Stimulated activated naive CD4-positive, alpha-beta T cell (primary cell): ENCODE results near the gene FREY1.

ENCODE experiments used
- DNase-seq, 6 experiments: peaks; one replicate each; lab custom pipeline; 2025; lab: John Stamatoyannopoulos, UW

FREY1 gene

DNA sequence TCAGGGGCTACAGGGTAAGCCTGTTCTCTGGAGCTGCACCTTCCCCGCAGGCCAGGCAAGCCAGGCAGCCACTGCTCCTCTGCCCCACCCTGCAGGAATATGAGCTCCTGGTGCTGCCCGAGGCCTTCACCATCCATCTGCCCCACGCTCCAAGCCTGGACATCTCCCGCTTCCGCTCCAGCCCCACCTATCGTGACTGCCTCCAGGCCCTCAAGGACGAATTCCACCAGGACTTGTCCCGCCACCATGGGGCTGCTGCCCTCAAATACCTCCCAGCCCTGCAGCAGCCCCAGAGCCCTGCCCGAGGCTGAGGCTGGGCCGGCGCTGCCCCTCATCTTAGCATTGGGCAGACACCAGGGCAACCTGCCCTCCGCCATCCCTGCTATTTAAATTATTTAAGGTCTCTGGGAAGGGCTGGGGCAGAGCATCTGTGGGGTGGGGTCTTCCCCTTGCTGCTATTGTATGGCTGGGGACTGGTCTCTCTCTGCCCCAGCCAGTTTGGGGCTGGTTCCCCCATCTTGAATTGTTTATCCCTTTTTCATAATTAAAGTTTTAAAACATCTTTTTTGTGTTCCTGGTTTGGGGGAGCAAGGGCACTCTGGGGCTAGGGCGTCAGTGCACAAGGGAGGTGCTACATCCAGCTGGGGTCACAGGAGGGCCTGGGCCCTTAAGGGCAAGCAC, 21.6 kb upstream of the FREY1 start:
- DNase-seq: no peak

- DNase-seq: no peak
These were observed 20.8 kb upstream of the FREY1 start for GRCh38 chr11:45927684-45928413.

- no peak for DNase-seq
These were observed 20.2 kb upstream of the FREY1 start for GRCh38 chr11:45927332-45927683.

DNA sequence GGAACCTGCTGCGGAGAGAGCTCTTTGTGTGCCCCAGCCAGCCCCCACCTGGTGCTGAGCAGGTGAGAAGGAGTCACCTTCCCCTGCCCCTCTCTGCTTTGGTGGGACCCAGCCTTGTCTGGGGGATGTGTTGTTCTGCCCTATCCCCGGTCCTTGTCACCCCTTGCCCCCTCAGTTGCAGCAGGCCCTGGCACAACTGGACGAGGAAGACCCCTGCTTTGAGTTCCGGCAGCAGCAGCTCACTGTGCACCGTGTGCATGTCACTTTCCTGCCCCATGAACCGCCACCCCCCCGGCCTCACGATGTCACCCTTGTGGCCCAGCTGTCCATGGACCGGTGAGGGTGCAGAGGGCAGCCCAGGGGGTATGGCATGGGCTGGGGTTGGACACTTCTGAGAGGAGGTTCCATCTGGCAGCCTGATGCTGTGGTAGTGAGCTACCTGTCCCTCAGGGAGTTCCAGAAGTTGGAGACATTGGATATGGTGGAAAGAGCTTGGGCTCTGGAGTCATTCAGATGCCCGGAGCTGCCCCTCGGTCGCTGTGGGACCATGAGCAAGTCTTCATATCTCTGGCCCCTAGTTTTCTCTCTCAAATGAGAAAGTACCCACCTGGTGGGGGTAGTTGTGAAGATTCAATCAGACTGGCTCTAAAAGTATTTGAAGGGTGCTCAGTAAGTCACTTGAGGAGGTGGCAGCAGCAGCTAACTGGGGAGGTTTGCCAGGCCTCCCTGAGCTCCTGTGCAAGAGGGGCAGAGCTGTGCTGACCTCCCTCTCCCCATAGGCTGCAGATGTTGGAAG, 19.7 kb upstream of the FREY1 start:
- DNase-seq: no peak

DNA sequence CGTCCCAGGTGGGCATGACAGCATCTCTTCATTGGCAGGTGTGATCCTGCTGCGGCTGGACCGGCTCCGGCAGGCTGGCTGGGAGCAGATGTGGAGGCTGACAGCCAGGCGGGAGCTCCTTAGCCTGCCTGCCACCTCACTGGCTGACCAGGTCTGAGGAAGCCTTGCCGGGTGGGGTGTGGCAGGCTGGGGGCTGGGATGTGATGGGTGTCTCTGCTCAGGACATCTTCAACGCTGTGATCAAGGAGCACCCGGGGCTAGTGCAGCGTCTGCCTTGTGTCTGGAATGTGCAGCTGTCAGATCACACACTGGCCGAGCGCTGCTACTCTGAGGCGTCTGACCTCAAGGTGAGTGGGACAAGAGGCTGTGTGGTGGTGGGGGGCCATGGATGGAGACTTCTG, 18.9 kb upstream of the FREY1 start:
- DNase-seq: no peak

GRCh38 chr11:45925550-45925949, 18.5 kb upstream of the FREY1 start:
- DNase-seq: no peak

GRCh38 chr11:45924927-45925326, 17.9 kb upstream of the FREY1 start:
- no peak for DNase-seq

DNA sequence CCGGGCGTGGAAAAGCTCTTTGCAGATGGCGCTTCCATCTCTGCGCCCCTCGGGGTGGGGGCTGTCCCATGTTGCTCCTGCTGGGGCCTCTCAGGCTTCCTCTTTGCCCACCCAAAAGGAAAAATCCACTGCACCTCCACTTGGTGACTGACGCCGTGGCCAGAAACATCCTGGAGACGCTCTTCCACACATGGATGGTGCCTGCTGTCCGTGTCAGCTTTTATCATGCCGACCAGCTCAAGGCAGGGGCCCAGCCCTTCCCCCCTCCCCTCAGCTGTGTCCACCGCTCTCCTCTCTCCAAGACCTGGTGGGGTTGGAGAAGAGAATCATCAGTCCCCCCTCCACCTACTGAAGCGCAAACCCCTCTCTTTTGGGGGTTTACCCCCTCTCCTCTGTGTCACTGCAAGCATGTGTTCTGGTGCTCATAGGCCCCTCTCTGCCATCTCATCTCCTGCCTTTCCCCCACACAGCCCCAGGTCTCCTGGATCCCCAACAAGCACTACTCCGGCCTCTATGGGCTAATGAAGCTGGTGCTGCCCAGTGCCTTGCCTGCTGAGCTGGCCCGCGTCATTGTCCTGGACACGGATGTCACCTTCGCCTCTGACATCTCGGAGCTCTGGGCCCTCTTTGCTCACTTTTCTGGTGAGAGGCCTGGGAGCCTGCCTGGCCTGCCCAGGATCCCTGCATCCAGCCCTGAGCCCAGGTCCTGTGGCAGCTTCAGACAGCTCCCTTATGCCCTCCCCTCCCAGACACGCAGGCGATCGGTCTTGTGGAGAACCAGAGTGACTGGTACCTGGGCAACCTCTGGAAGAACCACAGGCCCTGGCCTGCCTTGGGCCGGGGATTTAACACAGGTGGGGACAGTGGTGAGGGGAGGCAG, 17.2 kb upstream of the FREY1 start:
- DNase-seq: no peak

DNA sequence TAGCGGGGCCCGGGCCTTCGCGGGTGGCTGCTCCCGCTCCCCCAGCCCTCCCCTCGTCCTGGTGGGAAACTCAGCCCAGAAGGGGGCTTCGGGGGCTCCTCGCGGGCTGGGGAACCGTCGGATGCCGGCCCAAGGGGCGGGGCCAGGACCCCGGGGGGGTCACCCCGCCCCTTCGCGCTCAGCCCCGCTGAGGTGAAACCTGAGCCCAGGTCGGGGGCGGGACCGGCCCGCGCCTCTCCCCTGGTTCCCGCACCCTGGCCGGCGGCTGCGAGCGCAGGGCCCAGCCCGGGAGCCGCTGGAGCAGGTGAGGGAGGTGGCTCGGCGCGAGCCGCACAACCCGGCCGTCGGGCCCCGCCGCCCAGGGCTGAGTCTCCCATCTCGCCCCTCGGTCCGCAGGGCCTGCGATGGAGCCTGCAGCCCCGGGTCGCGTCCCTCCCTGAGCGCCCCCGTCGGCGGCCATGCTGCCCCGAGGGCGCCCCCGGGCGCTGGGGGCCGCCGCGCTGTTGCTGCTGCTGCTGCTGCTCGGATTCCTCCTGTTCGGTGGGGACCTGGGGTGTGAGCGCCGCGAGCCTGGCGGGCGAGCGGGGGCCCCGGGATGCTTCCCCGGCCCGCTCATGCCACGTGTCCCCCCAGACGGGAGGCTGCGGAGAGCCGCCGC, 15.5 kb upstream of the FREY1 start, which contains the start of gene LARGE2:
LARGE2 (plus strand) TSS at position 232 of the 658 bp plus-strand sequence; CDS start at position 459, 227 bp downstream.
- DNase-seq: peak in 4 of 6 experiments; percentile 10 to 41 (median 24)

GRCh38 chr11:45921561-45922424, 14.7 kb upstream of the FREY1 start:
- DNase-seq: peak in 1 of 6 experiments; percentile 29

DNA sequence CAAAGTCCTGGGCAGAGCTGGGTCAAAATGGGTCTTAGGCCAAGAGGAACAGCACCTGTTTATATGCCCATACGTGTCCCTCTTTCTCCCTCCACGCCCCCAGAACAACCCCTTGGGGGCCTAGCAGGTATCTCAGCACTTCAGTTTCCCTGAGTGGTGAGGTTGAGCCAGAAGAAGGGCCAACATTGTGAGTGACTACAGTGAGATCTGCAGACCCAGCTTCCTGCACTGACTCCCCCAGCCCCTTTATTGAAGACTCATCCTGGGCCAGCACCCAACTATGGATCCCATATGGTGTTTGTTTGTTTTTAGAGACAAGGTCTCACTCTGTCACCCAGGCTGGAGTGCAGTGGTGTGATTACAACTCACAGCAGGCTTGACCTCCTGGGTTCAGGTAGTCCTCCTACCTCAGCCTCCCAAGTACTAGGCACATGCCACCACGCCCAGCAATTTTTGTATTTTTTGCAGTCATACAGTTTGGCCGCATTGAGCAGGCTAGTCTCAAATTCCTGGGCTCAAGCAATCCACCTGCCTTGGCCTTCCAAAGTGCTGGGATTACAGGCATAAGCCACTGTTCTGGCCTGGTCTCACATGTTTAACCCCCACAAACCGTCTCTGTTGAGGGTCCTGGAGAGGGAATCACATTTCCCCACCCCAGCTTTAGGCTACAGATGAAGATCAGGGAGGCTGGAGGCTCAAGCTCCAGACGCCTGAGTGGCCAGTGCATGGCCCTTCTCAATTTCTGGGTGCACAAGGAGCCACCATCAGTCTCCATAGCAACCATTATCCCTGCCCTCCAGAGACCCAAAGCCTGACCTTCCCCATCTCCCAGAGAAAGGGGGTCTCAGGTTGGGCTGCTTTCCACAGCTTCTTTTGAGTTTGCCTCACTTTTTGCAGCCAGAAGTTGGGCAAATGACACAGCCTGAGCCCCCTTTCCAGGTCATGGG, 13.7 kb upstream of the FREY1 start:
- no peak for DNase-seq

GRCh38 chr11:45919806-45920530, 12.9 kb upstream of the FREY1 start:
- DNase-seq: no peak

- DNase-seq: no peak
These were observed 12.0 kb upstream of the FREY1 start for GRCh38 chr11:45918962-45919675.

DNA sequence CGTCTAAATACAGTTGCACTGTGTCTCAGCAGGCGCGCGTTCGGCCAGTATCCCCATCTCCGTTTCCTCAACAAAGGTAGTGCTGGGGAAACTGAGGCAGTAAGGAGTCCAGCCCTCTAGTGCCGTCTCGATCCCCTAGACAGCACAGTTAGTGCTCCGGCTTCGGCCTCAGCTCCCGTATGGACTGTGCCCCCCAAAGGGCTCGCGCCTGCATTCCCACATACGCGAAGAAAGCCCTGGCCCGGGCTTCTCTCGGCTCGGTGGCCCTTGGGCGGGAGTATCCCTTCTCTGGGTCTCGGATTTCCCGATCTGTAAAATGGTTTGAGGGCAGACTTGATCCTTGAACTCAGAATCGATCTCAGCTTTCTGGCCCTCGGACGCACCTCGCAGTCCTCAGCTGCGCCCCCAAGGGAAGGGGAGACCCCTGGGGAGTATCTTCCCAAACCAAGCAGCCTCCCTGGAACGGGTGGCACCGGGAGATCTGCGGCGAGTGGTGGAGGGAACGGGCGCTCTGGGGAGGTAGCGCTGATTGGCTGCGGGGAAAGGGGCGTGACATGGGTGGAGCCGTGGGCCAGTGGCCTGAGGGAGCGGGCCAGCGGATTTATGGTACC, 11.4 kb upstream of the FREY1 start:
- peak in 3 of 6 experiments; percentile 14 to 55 (median 35) for DNase-seq

GRCh38 chr11:45917623-45918330, 10.7 kb upstream of the FREY1 start, which contains the start of gene PEX16:
Gene PEX16, minus strand, starts transcription at chr11:45917877. Its CDS starts 66 bp downstream, at chr11:45917811.
- DNase-seq: peak; percentile 87 to 97 (median 95)

- DNase-seq: peak in 1 of 6 experiments; percentile 30
These were observed 10.2 kb upstream of the FREY1 start for GRCh38 chr11:45917286-45917622.

GRCh38 chr11:45915446-45915845, 8.4 kb upstream of the FREY1 start:
- no peak for DNase-seq
